Spleen (tissue), 7 donors: ENCODE measurements around the gene CRIP2.

Experiments
- CTCF ChIP-seq, 11 experiments: fragments of 200-600 bp in 7 of 11; fragments of 450-650 bp in 4 of 11; sonication (generic) in 4 of 11; IDR thresholded peaks in 8 of 11; conservative IDR thresholded peaks in 3 of 11; 1 replicate in 7 of 11; 2 replicates in 4 of 11; pipeline versions ENCODE4 v1.4.0 to v1.8.0; 2016 to 2021; ENCODE audit warnings: antibody characterized with exemption in 11 of 11, inconsistent platforms in 4 of 11, mild to moderate bottlenecking in 1 of 11
- POLR2A ChIP-seq, 3 donors: fragments of 450-650 bp; IDR thresholded peaks; one replicate each; pipeline ENCODE4 v1.5.1; 2017; ENCODE audit warnings: antibody characterized with exemption in 3 of 3, mild to moderate bottlenecking in 1 of 3
- donor health status: DM: no; HTN: no; CAD: no; lungs with moderate emphysema.
- donor health status: DM: no; HTN: no; CAD: no.
- donor health status: DM: no; HTN: no; CAD: no.

DNA sequence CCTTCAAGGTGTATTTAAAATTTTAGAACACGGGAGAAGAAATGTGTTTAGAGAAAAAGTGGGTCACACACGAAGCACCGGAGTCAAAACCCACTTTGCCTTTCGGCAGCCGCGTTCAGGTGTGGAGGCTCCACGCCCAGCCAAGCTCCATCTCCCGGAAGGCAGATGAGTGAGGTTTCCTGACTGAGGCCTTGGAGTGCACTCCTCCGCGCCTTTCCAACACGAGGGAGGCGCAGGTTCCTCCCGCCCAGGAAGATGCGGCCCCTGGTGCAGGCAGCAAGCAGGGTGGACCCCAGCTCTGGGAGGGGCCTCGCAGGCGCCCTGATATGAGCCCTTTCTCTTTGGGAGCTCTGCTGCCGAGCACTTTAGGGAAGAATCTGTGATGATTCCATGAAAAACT, 32.5 kb upstream of the CRIP2 start:
- no peak for TF ChIP-seq CTCF (IDR thresholded peaks at IDR 0.05 in 8 of 11, conservative IDR thresholded peaks at IDR 0.05 in 3 of 11)
- no peak for TF ChIP-seq POLR2A (IDR thresholded peaks at IDR 0.05)
